ENCODE results near the gene CRYGD.
A peak's percentile ranks its signal among the peaks of the same experiment; 100 is the strongest.

The CRYGD gene

DNA sequence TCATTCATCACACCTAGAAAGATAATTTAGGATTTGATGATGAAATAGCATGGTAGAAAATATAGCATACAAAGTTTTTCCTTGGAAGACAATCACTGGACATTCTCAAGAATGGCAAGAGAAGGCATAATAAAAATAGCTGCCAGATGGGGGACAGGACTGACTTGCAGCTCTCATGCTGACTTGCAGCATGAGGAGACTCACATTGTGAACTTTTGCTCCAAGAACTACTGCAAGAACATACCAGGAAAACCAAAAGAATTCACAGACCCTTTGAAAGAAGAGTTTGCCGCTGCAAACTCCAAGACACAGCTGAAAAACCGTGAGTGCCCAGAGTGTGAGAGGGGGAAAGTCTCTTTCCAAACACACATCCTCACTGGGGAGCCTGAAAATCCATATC is 47.0 kb downstream of the CRYGD start:
- DNase-seq = no peak

GRCh38 chr2:208074610-208075356 is 49.5 kb downstream of the CRYGD start:
- DNase-seq = no peak

GRCh38 chr2:208072250-208072892 is 52.0 kb downstream of the CRYGD start:
- peak; percentile 15 for DNase-seq
